Kidney (tissue), 14 donors: ENCODE results near the gene XRCC5. TPM values are rescaled to one million over a fixed set of nuclear protein-coding genes. Genes with fewer than 3 reads are reported as not detected.

Experiments used
- DNase-seq, 5 donors: peaks; one replicate each; pipeline ENCODE4 v3.0.0-alpha.2; 2013 to 2020
- FAIRE-seq: peaks from 2 replicates; lab custom pipeline; 2012; peaks lifted over from hg19 to GRCh38; lab: Jason Lieb, UNC
- H3K27ac ChIP-seq, 2 donors: one replicate each; pipeline ENCODE4 v1.7.0; 2013; ENCODE audit warnings: low read depth in 2 of 2, low read length in 2 of 2, inconsistent platforms in 1 of 2
- H3K27me3 ChIP-seq: one replicate; pipeline ENCODE4 v1.7.1; 2013; ENCODE audit warnings: low read length, inconsistent platforms; ENCODE audit not compliant: control insufficient read depth, insufficient read depth
- H3K36me3 ChIP-seq, 3 donors: one replicate each; pipeline versions ENCODE4 v1.7.0 to v1.7.1; 2013; ENCODE audit warnings: low read length in 3 of 3, control low read depth in 1 of 3, inconsistent platforms in 1 of 3; ENCODE audit not compliant: insufficient read depth in 3 of 3, control insufficient read depth in 2 of 3
- H3K4me1 ChIP-seq, 3 donors: one replicate each; pipeline versions ENCODE4 v1.7.0 to v1.7.1; 2013; ENCODE audit warnings: low read length in 3 of 3, inconsistent platforms in 1 of 3, low read depth in 1 of 3; ENCODE audit not compliant: control insufficient read depth in 2 of 3, insufficient read depth in 2 of 3
- H3K4me3 ChIP-seq, 3 donors: one replicate each; pipeline versions ENCODE4 v1.7.0 to v1.8.1; 2013; ENCODE audit warnings: low read length in 3 of 3, control low read depth in 1 of 3, inconsistent platforms in 1 of 3
- H3K9ac ChIP-seq, 3 donors: one replicate each; pipeline versions ENCODE4 v1.7.0 to v1.7.1; 2013; ENCODE audit warnings: low read length in 3 of 3, control low read depth in 1 of 3, inconsistent platforms in 1 of 3
- H3K9me3 ChIP-seq, 3 donors: one replicate each; pipeline versions ENCODE4 v1.7.0 to v1.7.1; 2013; ENCODE audit warnings: low read length in 3 of 3, control low read depth in 1 of 3, inconsistent platforms in 1 of 3; ENCODE audit not compliant: control insufficient read depth in 2 of 3, insufficient read depth in 1 of 3
- intact Hi-C: fragments of 100-400 bp; cut with DNase I; formaldehyde crosslinking; loops from one replicate; pipeline ENCODE4 v1.11.1; 2022
- polyA plus RNA-seq: library from polyadenylated mRNA; stranded (reverse); fragments of 350-450 nt; fragmentation: Illumina TruSeq; extraction: RNeasy Lipid Tissue Mini Kit (QIAGEN cat#74804); gene quantifications from one replicate; pipeline ENCODE4 v1.2.3, GENCODE V29; 2014; ENCODE audit warnings: low read depth, low replicate concordance; ENCODE audit not compliant: insufficient read depth
- total RNA-seq: library from RNA; stranded (reverse); fragmentation: NEBNext Ultra II Directional; extraction: Animal tissue kit (Norgen Biotek cat#: 25700); gene quantifications from one replicate; pipeline ENCODE4 v1.2.1, GENCODE V29; 2021
- TF ChIP-seq, protein P1 (sequence below): IDR thresholded peaks from 3 replicates; pipeline ENCODE4 v1.5.1; 2012; ENCODE audit warnings: mild to moderate bottlenecking, moderate library complexity, borderline replicate concordance; ENCODE audit not compliant: insufficient read depth; ENCODE audit errors: extremely low read depth
- donor health status: control.
- donor health status: control.
- donor health status: control.
- donor health status: control.
- donor health status: control.
- donor health status: DM: yes; HTN: yes; CAD: no.
- donor health status: Normal renal cell carcinoma (clear cell type).

XRCC5 gene
- total and polyA plus RNA-seq, 2 donors from 2014 or later, result 90.7 to 265 TPM

DNA sequence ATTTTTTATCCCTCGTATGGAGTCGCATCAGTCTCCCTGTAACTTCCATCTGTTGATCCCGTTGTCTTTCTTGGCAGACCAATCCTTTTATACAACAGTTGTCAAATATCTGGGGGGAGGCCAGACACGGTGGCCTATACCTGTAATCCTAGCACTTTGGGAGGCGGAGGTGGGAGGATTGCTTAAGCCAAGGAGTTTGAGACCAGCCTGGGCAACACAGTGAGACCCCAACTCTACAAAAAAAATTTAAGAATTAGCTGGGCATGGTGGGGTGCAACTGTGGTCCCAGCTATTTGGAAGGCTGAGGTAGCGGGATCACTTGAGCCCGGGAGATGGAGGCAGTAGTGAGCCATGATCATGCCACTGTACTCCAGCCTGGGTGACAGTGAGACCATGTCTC, 2.0 kb downstream of the XRCC5 start:
- TF ChIP-seq, protein P1, sequence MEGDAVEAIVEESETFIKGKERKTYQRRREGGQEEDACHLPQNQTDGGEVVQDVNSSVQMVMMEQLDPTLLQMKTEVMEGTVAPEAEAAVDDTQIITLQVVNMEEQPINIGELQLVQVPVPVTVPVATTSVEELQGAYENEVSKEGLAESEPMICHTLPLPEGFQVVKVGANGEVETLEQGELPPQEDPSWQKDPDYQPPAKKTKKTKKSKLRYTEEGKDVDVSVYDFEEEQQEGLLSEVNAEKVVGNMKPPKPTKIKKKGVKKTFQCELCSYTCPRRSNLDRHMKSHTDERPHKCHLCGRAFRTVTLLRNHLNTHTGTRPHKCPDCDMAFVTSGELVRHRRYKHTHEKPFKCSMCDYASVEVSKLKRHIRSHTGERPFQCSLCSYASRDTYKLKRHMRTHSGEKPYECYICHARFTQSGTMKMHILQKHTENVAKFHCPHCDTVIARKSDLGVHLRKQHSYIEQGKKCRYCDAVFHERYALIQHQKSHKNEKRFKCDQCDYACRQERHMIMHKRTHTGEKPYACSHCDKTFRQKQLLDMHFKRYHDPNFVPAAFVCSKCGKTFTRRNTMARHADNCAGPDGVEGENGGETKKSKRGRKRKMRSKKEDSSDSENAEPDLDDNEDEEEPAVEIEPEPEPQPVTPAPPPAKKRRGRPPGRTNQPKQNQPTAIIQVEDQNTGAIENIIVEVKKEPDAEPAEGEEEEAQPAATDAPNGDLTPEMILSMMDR, result no peak
- no peak overlapping the region for H3K4me3 ChIP-seq
- DNase-seq, result no peak
- H3K4me1 ChIP-seq, result peaks cover 7 to 17% (median 10%) of the 10 kb centered on the region in 3 donors
- intact Hi-C loops, result no loop called here
- H3K9ac ChIP-seq, result no peak overlapping the region
- no peak for FAIRE-seq
- H3K27ac ChIP-seq, result no peak overlapping the region
- H3K9me3 ChIP-seq, result no peaks in the 10 kb centered on the region
- H3K27me3 ChIP-seq, result no peaks in the 10 kb centered on the region
- H3K36me3 ChIP-seq, result peaks cover 10 to 27% (median 13%) of the 10 kb centered on the region in 3 donors

GRCh38 chr2:216112926-216113325, 3.8 kb downstream of the XRCC5 start:
- H3K9me3 ChIP-seq, result no peaks in the 10 kb centered on the region
- H3K27me3 ChIP-seq, result no peaks in the 10 kb centered on the region
- intact Hi-C loops, result no loop called here
- peaks cover 7 to 17% (median 10%) of the 10 kb centered on the region in 3 donors for H3K4me1 ChIP-seq
- FAIRE-seq (no peak), DNase-seq (no peak)
- H3K36me3 ChIP-seq, result peaks cover 10 to 27% (median 13%) of the 10 kb centered on the region in 3 donors
- no peak overlapping the region for H3K27ac ChIP-seq
- H3K4me3 ChIP-seq, result no peak overlapping the region
- H3K9ac ChIP-seq, result no peak overlapping the region
- TF ChIP-seq, protein P1, result no peak

GRCh38 chr2:216113572-216113971, 4.4 kb downstream of the XRCC5 start:
- DNase-seq (no peak), FAIRE-seq (no peak)
- TF ChIP-seq, protein P1, result no peak
- H3K4me3 ChIP-seq, result no peak overlapping the region
- peaks cover 4 to 14% (median 10%) of the 10 kb centered on the region in 3 donors for H3K4me1 ChIP-seq
- H3K9ac ChIP-seq, result no peak overlapping the region
- peaks cover 12 to 32% (median 16%) of the 10 kb centered on the region in 3 donors for H3K36me3 ChIP-seq
- H3K9me3 ChIP-seq, result no peaks in the 10 kb centered on the region
- H3K27me3 ChIP-seq, result no peaks in the 10 kb centered on the region
- H3K27ac ChIP-seq, result no peak overlapping the region
- intact Hi-C loops, result no loop called here

- no peak overlapping the region for H3K9ac ChIP-seq
- TF ChIP-seq, protein P1, result no peak
- no peak for FAIRE-seq
Measured at GRCh38 chr2:216114382-216114713, 5.2 kb downstream of the XRCC5 start.

More at GRCh38 chr2:216114382-216114713, 5.2 kb downstream of the XRCC5 start:
- peaks cover 4 to 14% (median 10%) of the 10 kb centered on the region in 3 donors for H3K4me1 ChIP-seq
- no peaks in the 10 kb centered on the region for H3K9me3 ChIP-seq
- no peak for DNase-seq
- no peak overlapping the region for H3K27ac ChIP-seq
- H3K4me3 ChIP-seq, result no peak overlapping the region
- H3K36me3 ChIP-seq, result peaks cover 12 to 39% (median 21%) of the 10 kb centered on the region in 3 donors
- intact Hi-C loops, result no loop called here
- no peaks in the 10 kb centered on the region for H3K27me3 ChIP-seq
